Measurements from ENCODE around the gene TPPP3. TPM values are rescaled to one million over a fixed set of nuclear protein-coding genes. Genes with fewer than 3 reads are reported as not detected.
A peak's percentile ranks its signal among the peaks of the same experiment; 100 is the strongest.

TPPP3 gene
- polyA plus RNA-seq, 1 donor, result 57.2 TPM

DNA sequence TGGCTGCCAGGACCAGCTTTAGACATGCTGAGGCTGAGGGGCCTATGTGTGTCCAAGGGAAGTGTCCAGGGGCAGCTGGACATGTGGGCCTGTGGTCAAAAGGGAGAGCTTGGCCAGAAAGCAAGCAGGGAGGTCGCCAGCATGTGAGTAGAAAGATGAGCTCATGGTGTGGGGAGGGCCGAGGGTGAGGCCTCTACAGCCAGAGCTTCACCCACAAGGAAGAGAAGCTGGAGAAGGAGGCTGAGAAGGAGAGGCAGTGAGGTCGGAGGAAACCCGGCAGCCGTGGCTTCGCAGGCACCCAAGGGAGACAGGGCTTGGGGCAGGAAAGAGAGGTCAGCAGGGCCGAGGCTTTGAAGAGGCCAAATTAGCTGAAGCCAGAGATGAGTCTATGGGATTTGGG is 33.7 kb upstream of the TPPP3 start:
- Histone ChIP-seq H3K4me3 (ENCODE audit: low read length) (no peak overlapping the region), H3K27me3 (ENCODE audit: control insufficient read depth, insufficient read depth, low read length) (peaks cover 47% of the 10 kb centered on the region), H3K9me3 (ENCODE audit: control insufficient read depth, low read depth, low read length) (no peaks in the 10 kb centered on the region), H3K4me1 (ENCODE audit: control insufficient read depth, insufficient read depth, low read length) (peaks cover 20% of the 10 kb centered on the region), H3K36me3 (ENCODE audit: control insufficient read depth, insufficient read depth, low read length) (no peaks in the 10 kb centered on the region), H3K27ac (ENCODE audit: low read length) (no peak overlapping the region)
- WGBS (ENCODE audit: insufficient coverage, low lambda C conversion rate), result 90% methylated on average over 2 of the region's 7 CpGs
- no peak for DNase-seq

- no peak for DNase-seq
- H3K4me3 ChIP-seq (ENCODE audit: low read length), result no peak overlapping the region
- H3K27me3 ChIP-seq (ENCODE audit: control insufficient read depth, insufficient read depth, low read length), result peaks cover 47% of the 10 kb centered on the region
- H3K36me3 ChIP-seq (ENCODE audit: control insufficient read depth, insufficient read depth, low read length), result no peaks in the 10 kb centered on the region
- no peaks in the 10 kb centered on the region for H3K9me3 ChIP-seq (ENCODE audit: control insufficient read depth, low read depth, low read length)
- peaks cover 14% of the 10 kb centered on the region for H3K4me1 ChIP-seq (ENCODE audit: control insufficient read depth, insufficient read depth, low read length)
- no CpG with 5 or more reads among the region's 7 CpGs for WGBS (ENCODE audit: insufficient coverage, low lambda C conversion rate)
- no peak overlapping the region for H3K27ac ChIP-seq (ENCODE audit: low read length)
These were observed 32.7 kb upstream of the TPPP3 start for GRCh38 chr16:67426022-67426421.

DNA sequence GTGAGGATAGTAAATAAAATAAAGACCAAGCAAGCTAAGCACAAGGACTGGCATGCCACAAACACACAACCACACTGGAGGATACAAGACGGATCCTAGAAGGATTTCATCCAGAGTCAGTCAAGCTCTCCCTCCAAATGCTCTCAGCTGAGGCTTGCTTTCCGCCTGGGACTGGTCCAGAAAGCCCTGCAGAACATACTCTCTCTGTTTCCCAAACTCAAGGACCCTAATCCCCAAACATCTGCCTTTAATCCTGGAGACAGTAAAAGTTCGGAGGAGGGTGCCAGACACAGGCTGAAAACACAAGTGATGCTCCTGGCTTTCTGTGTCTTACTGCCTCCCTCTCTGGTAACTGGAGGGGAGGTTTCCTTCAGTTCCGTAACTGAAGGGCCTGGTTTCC is 32.3 kb upstream of the TPPP3 start:
- H3K4me3 ChIP-seq (ENCODE audit: low read length), result no peak overlapping the region
- no peaks in the 10 kb centered on the region for H3K36me3 ChIP-seq (ENCODE audit: control insufficient read depth, insufficient read depth, low read length)
- peaks cover 47% of the 10 kb centered on the region for H3K27me3 ChIP-seq (ENCODE audit: control insufficient read depth, insufficient read depth, low read length)
- no peak for DNase-seq
- peaks cover 14% of the 10 kb centered on the region for H3K4me1 ChIP-seq (ENCODE audit: control insufficient read depth, insufficient read depth, low read length)
- no peaks in the 10 kb centered on the region for H3K9me3 ChIP-seq (ENCODE audit: control insufficient read depth, low read depth, low read length)
- no peak overlapping the region for H3K27ac ChIP-seq (ENCODE audit: low read length)
- 80% methylated on average over 1 of the region's 4 CpGs for WGBS (ENCODE audit: insufficient coverage, low lambda C conversion rate)

DNA sequence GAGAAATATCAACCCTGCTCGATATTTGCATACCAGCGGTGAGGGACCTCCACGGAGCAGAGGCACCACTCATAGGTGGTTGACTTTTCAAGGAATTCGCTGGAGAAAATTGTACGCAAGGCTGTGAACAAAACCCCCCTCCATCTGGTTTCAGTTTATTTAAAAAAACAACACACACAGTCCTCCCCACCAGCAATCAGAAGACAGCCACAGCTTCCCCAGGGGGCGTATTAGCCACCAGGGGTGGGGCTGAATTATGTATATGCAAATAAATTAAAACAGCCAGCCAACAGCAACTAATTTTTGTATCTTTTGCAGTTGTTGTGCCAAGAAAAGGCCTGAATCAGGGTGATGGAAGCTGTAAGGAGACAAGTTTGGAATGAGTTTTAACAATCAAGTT is 31.8 kb upstream of the TPPP3 start:
- no CpG with 5 or more reads among the region's 6 CpGs for WGBS (ENCODE audit: insufficient coverage, low lambda C conversion rate)
- Histone ChIP-seq H3K27me3 (ENCODE audit: control insufficient read depth, insufficient read depth, low read length) (peaks cover 42% of the 10 kb centered on the region), H3K36me3 (ENCODE audit: control insufficient read depth, insufficient read depth, low read length) (no peaks in the 10 kb centered on the region), H3K4me3 (ENCODE audit: low read length) (no peak overlapping the region), H3K4me1 (ENCODE audit: control insufficient read depth, insufficient read depth, low read length) (peaks cover 11% of the 10 kb centered on the region), H3K27ac (ENCODE audit: low read length) (no peak overlapping the region), H3K9me3 (ENCODE audit: control insufficient read depth, low read depth, low read length) (no peaks in the 10 kb centered on the region)
- DNase-seq, result no peak

DNA sequence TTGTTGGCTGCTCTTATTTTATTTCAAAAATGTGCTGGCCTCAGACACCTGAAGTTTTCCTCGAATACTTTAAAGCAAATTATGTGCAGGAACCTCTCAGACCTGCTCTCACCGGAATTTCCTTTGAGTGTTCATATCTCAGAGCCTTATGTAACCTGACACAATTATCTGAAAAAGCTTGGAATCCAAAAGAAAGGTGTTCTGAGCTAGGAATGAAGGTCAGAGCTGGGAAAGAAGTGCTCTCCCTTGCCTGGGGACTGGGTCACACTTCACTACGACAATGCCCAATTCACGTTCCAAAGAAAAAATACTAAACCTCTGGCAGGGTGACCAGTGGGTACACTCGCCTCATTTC is 30.9 kb upstream of the TPPP3 start:
- no peak overlapping the region for H3K4me3 ChIP-seq (ENCODE audit: low read length)
- peaks cover 34% of the 10 kb centered on the region for H3K27me3 ChIP-seq (ENCODE audit: control insufficient read depth, insufficient read depth, low read length)
- H3K27ac ChIP-seq (ENCODE audit: low read length), result no peak overlapping the region
- DNase-seq, result no peak
- WGBS (ENCODE audit: insufficient coverage, low lambda C conversion rate), result no CpG with 5 or more reads among the region's 5 CpGs
- no peaks in the 10 kb centered on the region for H3K9me3 ChIP-seq (ENCODE audit: control insufficient read depth, low read depth, low read length)
- H3K36me3 ChIP-seq (ENCODE audit: control insufficient read depth, insufficient read depth, low read length), result no peaks in the 10 kb centered on the region
- H3K4me1 ChIP-seq (ENCODE audit: control insufficient read depth, insufficient read depth, low read length), result peaks cover 4% of the 10 kb centered on the region

GRCh38 chr16:67423611-67424260 is 30.4 kb upstream of the TPPP3 start:
- no peaks in the 10 kb centered on the region for H3K36me3 ChIP-seq (ENCODE audit: control insufficient read depth, insufficient read depth, low read length)
- no peaks in the 10 kb centered on the region for H3K9me3 ChIP-seq (ENCODE audit: control insufficient read depth, low read depth, low read length)
- DNase-seq, result no peak
- no peak overlapping the region for H3K27ac ChIP-seq (ENCODE audit: low read length)
- 33% methylated on average over 1 of the region's 9 CpGs for WGBS (ENCODE audit: insufficient coverage, low lambda C conversion rate)
- no peak overlapping the region for H3K4me3 ChIP-seq (ENCODE audit: low read length)
- peaks cover 29% of the 10 kb centered on the region for H3K27me3 ChIP-seq (ENCODE audit: control insufficient read depth, insufficient read depth, low read length)
- H3K4me1 ChIP-seq (ENCODE audit: control insufficient read depth, insufficient read depth, low read length), result peaks cover 3% of the 10 kb centered on the region

DNA sequence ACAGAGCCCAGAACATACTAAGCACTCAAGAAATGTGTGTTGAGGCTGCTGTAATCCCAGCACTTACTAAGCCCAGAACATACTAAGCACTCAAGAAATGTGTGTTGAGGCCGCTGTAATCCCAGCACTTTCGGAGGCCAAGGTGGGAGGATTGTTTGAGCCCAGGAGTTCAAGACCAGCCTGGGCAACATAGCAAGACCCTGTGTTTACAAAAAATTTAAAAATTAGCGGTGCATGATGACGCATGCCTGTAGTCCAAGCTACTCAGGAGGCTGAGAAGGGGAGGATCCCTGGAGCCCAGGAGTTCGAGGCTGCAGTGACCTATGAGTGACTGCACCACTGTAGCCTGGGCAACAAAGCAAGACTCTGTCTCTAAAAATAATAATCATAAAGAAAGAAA is 29.7 kb upstream of the TPPP3 start:
- H3K9me3 ChIP-seq (ENCODE audit: control insufficient read depth, low read depth, low read length), result no peaks in the 10 kb centered on the region
- H3K27me3 ChIP-seq (ENCODE audit: control insufficient read depth, insufficient read depth, low read length), result peaks cover 25% of the 10 kb centered on the region
- H3K4me3 ChIP-seq (ENCODE audit: low read length), result no peak overlapping the region
- no peak overlapping the region for H3K27ac ChIP-seq (ENCODE audit: low read length)
- DNase-seq, result no peak
- no peaks in the 10 kb centered on the region for H3K36me3 ChIP-seq (ENCODE audit: control insufficient read depth, insufficient read depth, low read length)
- no CpG with 5 or more reads among the region's 5 CpGs for WGBS (ENCODE audit: insufficient coverage, low lambda C conversion rate)
- H3K4me1 ChIP-seq (ENCODE audit: control insufficient read depth, insufficient read depth, low read length), result peaks cover under 1% of the 10 kb centered on the region

DNA sequence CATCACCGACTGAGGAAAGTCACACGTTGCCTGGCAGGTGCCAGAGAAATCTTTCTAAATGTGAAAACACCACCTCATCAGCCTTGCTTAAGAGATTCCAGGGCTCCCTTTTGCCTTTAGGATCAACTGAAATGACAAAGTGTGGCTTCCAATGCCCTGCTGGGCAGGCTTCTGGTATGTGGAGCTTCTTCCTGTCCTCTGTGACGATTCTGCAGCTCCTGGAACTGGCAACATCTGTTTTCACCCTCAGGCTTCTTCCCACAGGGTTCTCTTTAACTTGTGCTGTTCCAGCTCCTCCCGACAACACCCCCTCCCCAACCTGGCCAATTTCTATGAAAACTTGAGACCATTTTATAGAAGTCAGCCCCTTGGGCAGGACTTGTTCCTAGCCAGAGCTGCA is 27.7 kb upstream of the TPPP3 start:
- no peaks in the 10 kb centered on the region for H3K9me3 ChIP-seq (ENCODE audit: control insufficient read depth, low read depth, low read length)
- H3K4me1 ChIP-seq (ENCODE audit: control insufficient read depth, insufficient read depth, low read length), result peaks cover 10% of the 10 kb centered on the region
- WGBS (ENCODE audit: insufficient coverage, low lambda C conversion rate), result 89% methylated on average over 1 of the region's 4 CpGs
- H3K36me3 ChIP-seq (ENCODE audit: control insufficient read depth, insufficient read depth, low read length), result no peaks in the 10 kb centered on the region
- H3K4me3 ChIP-seq (ENCODE audit: low read length), result no peak overlapping the region
- H3K27me3 ChIP-seq (ENCODE audit: control insufficient read depth, insufficient read depth, low read length), result peaks cover 24% of the 10 kb centered on the region
- no peak overlapping the region for H3K27ac ChIP-seq (ENCODE audit: low read length)
- no peak for DNase-seq

DNA sequence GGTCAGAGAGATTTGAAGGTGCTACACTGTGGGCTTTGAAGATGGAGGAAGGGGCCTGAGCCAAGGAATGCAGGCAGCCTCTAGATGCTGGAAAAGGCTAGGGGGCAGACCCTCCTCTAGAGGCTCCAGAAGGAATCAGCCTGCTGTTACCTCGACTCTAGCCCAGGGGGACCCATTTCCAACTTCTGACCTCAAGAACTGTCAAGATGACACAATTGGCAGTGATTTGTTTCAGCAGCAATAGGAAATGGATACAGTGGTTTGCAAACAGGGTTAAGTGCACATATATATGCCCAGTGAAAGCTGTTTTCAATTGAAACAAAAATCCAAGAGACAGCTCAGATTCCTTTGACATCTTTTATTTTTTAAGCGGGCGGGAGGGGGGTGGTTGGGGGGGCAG is 26.6 kb upstream of the TPPP3 start:
- H3K36me3 ChIP-seq (ENCODE audit: control insufficient read depth, insufficient read depth, low read length), result no peaks in the 10 kb centered on the region
- H3K27ac ChIP-seq (ENCODE audit: low read length), result no peak overlapping the region
- WGBS (ENCODE audit: insufficient coverage, low lambda C conversion rate), result no CpG with 5 or more reads among the region's 3 CpGs
- DNase-seq, result no peak
- peaks cover 13% of the 10 kb centered on the region for H3K27me3 ChIP-seq (ENCODE audit: control insufficient read depth, insufficient read depth, low read length)
- no peaks in the 10 kb centered on the region for H3K9me3 ChIP-seq (ENCODE audit: control insufficient read depth, low read depth, low read length)
- peaks cover 13% of the 10 kb centered on the region for H3K4me1 ChIP-seq (ENCODE audit: control insufficient read depth, insufficient read depth, low read length)
- no peak overlapping the region for H3K4me3 ChIP-seq (ENCODE audit: low read length)

GRCh38 chr16:67419502-67419901 is 26.2 kb upstream of the TPPP3 start:
- H3K4me3 ChIP-seq (ENCODE audit: low read length), result no peak overlapping the region
- H3K27me3 ChIP-seq (ENCODE audit: control insufficient read depth, insufficient read depth, low read length), result peaks cover 9% of the 10 kb centered on the region
- 100% methylated on average over 2 of the region's 3 CpGs for WGBS (ENCODE audit: insufficient coverage, low lambda C conversion rate)
- no peak overlapping the region for H3K27ac ChIP-seq (ENCODE audit: low read length)
- H3K4me1 ChIP-seq (ENCODE audit: control insufficient read depth, insufficient read depth, low read length), result peaks cover 13% of the 10 kb centered on the region
- DNase-seq, result no peak
- H3K9me3 ChIP-seq (ENCODE audit: control insufficient read depth, low read depth, low read length), result no peaks in the 10 kb centered on the region
- H3K36me3 ChIP-seq (ENCODE audit: control insufficient read depth, insufficient read depth, low read length), result no peaks in the 10 kb centered on the region

DNA sequence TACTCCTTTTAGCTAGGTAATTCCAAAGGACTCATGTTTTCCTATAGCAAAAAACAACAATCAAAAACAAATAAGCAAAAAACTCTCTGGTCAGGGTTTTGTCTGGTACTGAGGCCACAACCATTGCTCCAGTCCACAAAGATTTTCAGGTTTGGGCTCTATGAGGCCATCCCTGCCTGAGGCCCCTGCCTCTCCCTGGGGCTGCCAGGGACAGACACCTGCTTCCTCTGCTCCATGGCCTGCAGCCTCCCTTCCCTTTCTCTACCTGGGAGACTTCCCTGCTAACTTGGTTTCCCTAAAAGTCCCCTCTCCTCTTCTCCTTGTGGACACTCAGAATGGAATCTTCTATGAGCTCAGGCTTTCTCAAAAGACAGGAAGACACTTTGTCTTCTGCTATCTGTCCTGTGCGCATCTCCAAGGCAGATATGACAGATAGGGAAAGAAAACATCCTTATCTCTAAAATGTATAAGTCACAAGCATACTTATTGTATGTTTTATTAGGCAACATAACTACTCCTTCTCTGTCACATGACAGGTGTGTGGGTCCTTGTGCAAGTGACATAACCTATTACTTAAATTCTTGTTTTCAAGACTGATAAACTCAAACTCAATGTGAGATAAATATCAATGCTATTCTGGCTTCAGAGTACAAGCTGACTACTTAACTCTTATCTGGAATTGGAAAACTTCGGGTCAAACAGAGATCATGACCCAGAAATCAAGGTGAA is 24.2 kb upstream of the TPPP3 start:
- peak in 1 of 2 donors; percentile 42 for DNase-seq
- WGBS (ENCODE audit: insufficient coverage, low lambda C conversion rate), result no CpG with 5 or more reads among the region's 2 CpGs
- Histone ChIP-seq H3K4me3 (ENCODE audit: low read length) (no peak overlapping the region), H3K36me3 (ENCODE audit: control insufficient read depth, insufficient read depth, low read length) (no peaks in the 10 kb centered on the region), H3K4me1 (ENCODE audit: control insufficient read depth, insufficient read depth, low read length) (peaks cover 13% of the 10 kb centered on the region), H3K9me3 (ENCODE audit: control insufficient read depth, low read depth, low read length) (no peaks in the 10 kb centered on the region), H3K27ac (ENCODE audit: low read length) (peak overlapping the region; percentile 24), H3K27me3 (ENCODE audit: control insufficient read depth, insufficient read depth, low read length) (no peaks in the 10 kb centered on the region)
